22Rv1 (cell line): Measurements from ENCODE around the gene TNS1.
"Not testable (repeated sequence)": the region's sequence is repeated elsewhere in the genome, so short reads cannot be mapped to it uniquely, and the experiment has no call there.

ENCODE experiments used
- ZFX ChIP-seq: fragments of 450-650 bp; IDR thresholded peaks from 2 replicates; pipeline ENCODE4 v1.6.1; 2017; ENCODE audit warnings: antibody characterized with exemption, borderline replicate concordance
- TF ChIP-seq, protein P1 (sequence below): fragments of 450-650 bp; IDR thresholded peaks from 2 replicates; pipeline ENCODE4 v1.5.1; 2017; ENCODE audit warnings: mild to moderate bottlenecking

DNA sequence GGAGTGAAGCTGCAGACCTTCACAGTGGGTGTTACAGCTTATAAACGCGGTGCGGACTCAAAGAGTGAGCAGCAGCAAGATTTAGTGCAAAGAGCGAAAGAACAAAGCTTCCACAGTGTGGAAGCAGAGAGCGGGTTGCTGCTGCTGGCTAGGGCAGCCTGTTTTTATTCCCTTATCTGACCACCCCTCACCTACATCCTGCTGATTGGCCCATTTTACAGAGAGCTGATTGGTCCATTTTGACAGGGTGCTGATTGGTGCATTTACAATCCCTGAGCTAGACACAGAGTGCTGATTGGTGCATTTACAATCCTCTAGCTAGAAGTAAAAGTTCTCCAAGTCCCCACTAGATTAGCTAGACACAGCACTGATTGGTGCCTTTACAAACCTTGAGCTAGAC, 216.2 kb downstream of the TNS1 start:
- TF ChIP-seq, protein P1, sequence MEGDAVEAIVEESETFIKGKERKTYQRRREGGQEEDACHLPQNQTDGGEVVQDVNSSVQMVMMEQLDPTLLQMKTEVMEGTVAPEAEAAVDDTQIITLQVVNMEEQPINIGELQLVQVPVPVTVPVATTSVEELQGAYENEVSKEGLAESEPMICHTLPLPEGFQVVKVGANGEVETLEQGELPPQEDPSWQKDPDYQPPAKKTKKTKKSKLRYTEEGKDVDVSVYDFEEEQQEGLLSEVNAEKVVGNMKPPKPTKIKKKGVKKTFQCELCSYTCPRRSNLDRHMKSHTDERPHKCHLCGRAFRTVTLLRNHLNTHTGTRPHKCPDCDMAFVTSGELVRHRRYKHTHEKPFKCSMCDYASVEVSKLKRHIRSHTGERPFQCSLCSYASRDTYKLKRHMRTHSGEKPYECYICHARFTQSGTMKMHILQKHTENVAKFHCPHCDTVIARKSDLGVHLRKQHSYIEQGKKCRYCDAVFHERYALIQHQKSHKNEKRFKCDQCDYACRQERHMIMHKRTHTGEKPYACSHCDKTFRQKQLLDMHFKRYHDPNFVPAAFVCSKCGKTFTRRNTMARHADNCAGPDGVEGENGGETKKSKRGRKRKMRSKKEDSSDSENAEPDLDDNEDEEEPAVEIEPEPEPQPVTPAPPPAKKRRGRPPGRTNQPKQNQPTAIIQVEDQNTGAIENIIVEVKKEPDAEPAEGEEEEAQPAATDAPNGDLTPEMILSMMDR, result not testable (repeated sequence)
- not testable (repeated sequence) for TF ChIP-seq ZFX
